ENCODE data around the gene KRTAP10-4.

- TF ChIP-seq CTCF (IDR thresholded peaks at IDR 0.05) (no peak), POLR2A (IDR thresholded peaks at IDR 0.05) (no peak), POLR2AphosphoS5 (IDR thresholded peaks at IDR 0.05) (no peak)
Observed at GRCh38 chr21:44603109-44603875, 29.8 kb downstream of the KRTAP10-4 start.
